H9 (cell line): Measurements from ENCODE around the gene CRTAP. TPM values are rescaled to one million over a fixed set of nuclear protein-coding genes. Genes with fewer than 3 reads are reported as not detected.

Experiments used
- DNase-seq: peaks from one replicate; pipeline ENCODE4 v3.0.0-alpha.2; 2017
- H2AFZ ChIP-seq: one replicate; pipeline ENCODE4 v1.6.1; 2013; ENCODE audit warnings: mild to moderate bottlenecking, low read length, control low read depth, moderate library complexity
- H2AK5ac ChIP-seq: 2 replicates; pipeline ENCODE4 v1.6.1; 2013; ENCODE audit warnings: low read length, control low read depth, mixed read lengths; ENCODE audit not compliant: insufficient read length
- H2BK120ac ChIP-seq: one replicate; pipeline ENCODE4 v1.6.1; 2013; ENCODE audit warnings: low read depth, mild to moderate bottlenecking, low read length, control low read depth, inconsistent platforms; ENCODE audit not compliant: poor library complexity, severe bottlenecking
- H2BK12ac ChIP-seq: 2 replicates; pipeline ENCODE4 v1.6.1; 2013; ENCODE audit warnings: low read length, control low read depth, mixed read lengths, low read depth; ENCODE audit not compliant: insufficient read length
- H2BK15ac ChIP-seq: 2 replicates; pipeline ENCODE4 v1.6.1; 2013; ENCODE audit warnings: low read depth, low read length, control low read depth
- H2BK20ac ChIP-seq: one replicate; pipeline ENCODE4 v1.6.1; 2013; ENCODE audit warnings: low read depth, mild to moderate bottlenecking, low read length, control low read depth, inconsistent platforms; ENCODE audit not compliant: poor library complexity, severe bottlenecking
- H2BK5ac ChIP-seq: 2 replicates; pipeline ENCODE4 v1.6.1; 2013; ENCODE audit warnings: low read length, control low read depth, mixed read lengths; ENCODE audit not compliant: insufficient read length
- H3K14ac ChIP-seq: 2 replicates; pipeline ENCODE4 v1.6.1; 2013; ENCODE audit warnings: low read length, control low read depth; ENCODE audit not compliant: insufficient read depth
- H3K18ac ChIP-seq: 2 replicates; pipeline ENCODE4 v1.6.1; 2013; ENCODE audit warnings: low read depth, mild to moderate bottlenecking, mixed read lengths, low read length, control low read depth; ENCODE audit not compliant: insufficient read length
- H3K23ac ChIP-seq: 2 replicates; pipeline ENCODE4 v1.6.1; 2013; ENCODE audit warnings: low read length, control low read depth, mixed read lengths, low read depth; ENCODE audit not compliant: insufficient read length
- H3K23me2 ChIP-seq: 2 replicates; pipeline ENCODE4 v1.6.1; 2013; ENCODE audit warnings: low read depth, mild to moderate bottlenecking, mixed read lengths, low read length, control low read depth; ENCODE audit not compliant: insufficient read length, poor library complexity, severe bottlenecking
- H3K27ac ChIP-seq: 2 replicates; pipeline ENCODE4 v1.5.1; 2013; ENCODE audit warnings: low read length, control low read depth, mixed read lengths, low read depth; ENCODE audit not compliant: insufficient read length
- H3K27me3 ChIP-seq: 2 replicates; pipeline ENCODE4 v1.6.1; 2013; ENCODE audit warnings: low read length, control low read depth, inconsistent platforms; ENCODE audit not compliant: insufficient read depth
- H3K4ac ChIP-seq: 2 replicates; pipeline ENCODE4 v1.6.1; 2013; ENCODE audit warnings: low read depth, mild to moderate bottlenecking, control low read depth, inconsistent platforms, low read length, moderate library complexity
- H3K4me1 ChIP-seq: 2 replicates; pipeline ENCODE4 v1.6.1; 2013; ENCODE audit warnings: low read length, control low read depth, inconsistent platforms; ENCODE audit not compliant: insufficient read depth
- H3K4me2 ChIP-seq: 2 replicates; pipeline ENCODE4 v1.6.1; 2013; ENCODE audit warnings: low read length, control low read depth, mixed read lengths; ENCODE audit not compliant: insufficient read length, insufficient read depth
- H3K56ac ChIP-seq: 2 replicates; pipeline ENCODE4 v1.6.1; 2013; ENCODE audit warnings: low read depth, mild to moderate bottlenecking, mixed read lengths, low read length, control low read depth; ENCODE audit not compliant: insufficient read length
- H3K79me1 ChIP-seq: 2 replicates; pipeline ENCODE4 v1.6.1; 2013; ENCODE audit warnings: low read depth, mild to moderate bottlenecking, moderate library complexity, low read length, control low read depth, inconsistent platforms; ENCODE audit not compliant: insufficient read depth, poor library complexity, severe bottlenecking
- H3K79me2 ChIP-seq: 2 replicates; pipeline ENCODE4 v1.6.1; 2013; ENCODE audit warnings: low read length, control low read depth, inconsistent platforms; ENCODE audit not compliant: insufficient read depth
- H3K9ac ChIP-seq: 2 replicates; pipeline ENCODE4 v1.6.1; 2013; ENCODE audit warnings: low read length, control low read depth, mixed read lengths; ENCODE audit not compliant: insufficient read length; ENCODE audit errors: extremely low read depth
- H3K9me3 ChIP-seq: one replicate; pipeline ENCODE4 v1.6.1; 2013; ENCODE audit warnings: low read depth, low read length, inconsistent platforms; ENCODE audit not compliant: control insufficient read depth
- H3T11ph ChIP-seq: one replicate; pipeline ENCODE4 v1.6.1; 2013; ENCODE audit warnings: mild to moderate bottlenecking, low read length, control low read depth, inconsistent platforms
- H4K20me1 ChIP-seq: one replicate; pipeline ENCODE4 v1.6.1; 2013; ENCODE audit not compliant: control insufficient read depth, insufficient read length, insufficient read depth
- H4K5ac ChIP-seq: 2 replicates; pipeline ENCODE4 v1.6.1; 2013; ENCODE audit warnings: low read depth, mild to moderate bottlenecking, mixed read lengths, low read length, control low read depth; ENCODE audit not compliant: insufficient read length
- H4K8ac ChIP-seq: replicated peaks from 2 replicates; pipeline ENCODE4 v1.6.1; 2013; ENCODE audit warnings: low read length, control low read depth, mixed read lengths, low read depth; ENCODE audit not compliant: insufficient read length
- H4K91ac ChIP-seq: 2 replicates; pipeline ENCODE4 v1.6.1; 2013; ENCODE audit warnings: low read depth, mild to moderate bottlenecking, moderate library complexity, mixed read lengths, low read length, control low read depth; ENCODE audit not compliant: insufficient read length
- H3K27ac Mint-ChIP-seq, 3 experiments: 2 replicates in 2 of 3; 3 replicates in 1 of 3; pipeline ENCODE4 v1.8.0; 2020 to 2021; ENCODE audit warnings: mixed read lengths in 3 of 3, mild to moderate bottlenecking in 1 of 3, moderate library complexity in 1 of 3
- H3K27me3 Mint-ChIP-seq: 2 replicates; pipeline ENCODE4 v1.8.0; 2021; ENCODE audit warnings: low read depth, mild to moderate bottlenecking, moderate library complexity, mixed read lengths
- H3K36me3 Mint-ChIP-seq, 3 experiments: 2 replicates in 2 of 3; 3 replicates in 1 of 3; pipeline ENCODE4 v1.8.0; 2020 to 2021; ENCODE audit warnings: low read depth in 3 of 3, mixed read lengths in 3 of 3; ENCODE audit not compliant: insufficient read depth in 1 of 3
- H3K4me1 Mint-ChIP-seq, 2 experiments: 2 replicates each; pipeline ENCODE4 v1.8.0; 2020; ENCODE audit warnings: mixed read lengths in 2 of 2
- H3K4me3 Mint-ChIP-seq, 2 experiments: 2 replicates in 1 of 2; 3 replicates in 1 of 2; pipeline ENCODE4 v1.8.0; 2020 to 2021; ENCODE audit warnings: mild to moderate bottlenecking in 2 of 2, mixed read lengths in 2 of 2, moderate library complexity in 1 of 2
- H3K9me3 Mint-ChIP-seq, 2 experiments: 2 replicates in 1 of 2; 3 replicates in 1 of 2; pipeline ENCODE4 v1.8.0; 2020; ENCODE audit warnings: mild to moderate bottlenecking in 2 of 2, mixed read lengths in 2 of 2, moderate library complexity in 1 of 2
- total RNA-seq: library from RNA; stranded (reverse); gene quantifications from 2 replicates; pipeline ENCODE4 v1.2.1, GENCODE V29; 2021
- TF ChIP-seq, protein P1 (sequence below): fragments of 200-600 bp; sonication (generic); conservative IDR thresholded peaks from 3 replicates; pipeline ENCODE4 v1.8.0; 2021; ENCODE audit warnings: antibody characterized with exemption, mild to moderate bottlenecking

Gene CRTAP
- total RNA-seq, 1 experiment from 2014 or later: 159 TPM

DNA sequence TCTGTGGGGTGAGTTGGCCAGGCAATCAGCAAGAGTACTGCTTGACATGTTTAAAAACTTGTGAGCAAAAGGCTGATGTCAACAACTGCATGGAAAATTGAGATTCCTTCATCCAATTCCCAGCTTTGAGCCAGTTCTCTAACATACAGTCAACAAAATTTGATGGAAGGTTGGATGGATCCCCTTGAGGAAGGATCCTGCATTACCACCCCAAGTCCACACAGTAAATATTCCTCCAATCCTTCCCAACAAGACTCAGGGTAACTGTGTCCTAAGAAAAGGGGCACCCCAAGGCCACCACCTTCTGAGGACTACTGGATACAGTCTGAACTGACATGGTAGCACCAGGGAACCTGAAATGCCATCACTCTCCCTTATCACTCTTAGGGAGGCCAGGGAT is 32.0 kb upstream of the CRTAP start:
- Histone ChIP-seq H3K9me3 (no peaks in the 10 kb centered on the region), H4K20me1 (no peaks in the 10 kb centered on the region), H3K18ac (no peak overlapping the region), H3K4ac (no peak overlapping the region), H3T11ph (no peak overlapping the region), H2AFZ (no peak overlapping the region), H4K91ac (no peak overlapping the region), H2BK20ac (no peak overlapping the region), H3K23ac (no peak overlapping the region), H3K4me1 (no peaks in the 10 kb centered on the region), H3K4me2 (no peak overlapping the region), H2BK15ac (no peak overlapping the region), H3K56ac (no peak overlapping the region), H4K5ac (no peak overlapping the region), H2BK12ac (no peak overlapping the region), H3K27ac (no peak overlapping the region), H3K27me3 (no peaks in the 10 kb centered on the region), H2BK120ac (no peak overlapping the region), H3K79me1 (peaks cover 5% of the 10 kb centered on the region), H4K8ac (no peak overlapping the region), H3K23me2 (no peaks in the 10 kb centered on the region), H3K79me2 (no peaks in the 10 kb centered on the region; the same call in 1 of the 2 replicates), H3K9ac (no peak overlapping the region), H2BK5ac (no peak overlapping the region), H2AK5ac (no peak overlapping the region), H3K14ac (no peak overlapping the region)
- TF ChIP-seq, protein P1, sequence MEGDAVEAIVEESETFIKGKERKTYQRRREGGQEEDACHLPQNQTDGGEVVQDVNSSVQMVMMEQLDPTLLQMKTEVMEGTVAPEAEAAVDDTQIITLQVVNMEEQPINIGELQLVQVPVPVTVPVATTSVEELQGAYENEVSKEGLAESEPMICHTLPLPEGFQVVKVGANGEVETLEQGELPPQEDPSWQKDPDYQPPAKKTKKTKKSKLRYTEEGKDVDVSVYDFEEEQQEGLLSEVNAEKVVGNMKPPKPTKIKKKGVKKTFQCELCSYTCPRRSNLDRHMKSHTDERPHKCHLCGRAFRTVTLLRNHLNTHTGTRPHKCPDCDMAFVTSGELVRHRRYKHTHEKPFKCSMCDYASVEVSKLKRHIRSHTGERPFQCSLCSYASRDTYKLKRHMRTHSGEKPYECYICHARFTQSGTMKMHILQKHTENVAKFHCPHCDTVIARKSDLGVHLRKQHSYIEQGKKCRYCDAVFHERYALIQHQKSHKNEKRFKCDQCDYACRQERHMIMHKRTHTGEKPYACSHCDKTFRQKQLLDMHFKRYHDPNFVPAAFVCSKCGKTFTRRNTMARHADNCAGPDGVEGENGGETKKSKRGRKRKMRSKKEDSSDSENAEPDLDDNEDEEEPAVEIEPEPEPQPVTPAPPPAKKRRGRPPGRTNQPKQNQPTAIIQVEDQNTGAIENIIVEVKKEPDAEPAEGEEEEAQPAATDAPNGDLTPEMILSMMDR: peak; percentile 20; the same call in 1 of the 3 replicates
- H3K4me3 Mint-ChIP-seq: no peak overlapping the region
- no peaks in the 10 kb centered on the region for H3K9me3 Mint-ChIP-seq
- H3K27ac Mint-ChIP-seq: no peak overlapping the region
- no peaks in the 10 kb centered on the region for H3K27me3 Mint-ChIP-seq
- no peaks in the 10 kb centered on the region; a peak in 1 of 7 replicates for H3K36me3 Mint-ChIP-seq
- no peak for DNase-seq
- peaks cover 7% of the 10 kb centered on the region in 2 experiments for H3K4me1 Mint-ChIP-seq
